Stimulated activated naive B cell treated with anti-CD40 and anti-IgM and Interleukin-4, amounts not matched to agents 10 μg/mL and 1 μg/mL and 100 μg/mL, for 72 hours (primary cell): ENCODE results near the gene ATP6V0A1.
A peak's percentile ranks its signal among the peaks of the same experiment; 100 is the strongest.
"Not testable (repeated sequence)": the region's sequence is repeated elsewhere in the genome, so short reads cannot be mapped to it uniquely, and the experiment has no call there.

Source experiments
- ATAC-seq, 2 donors: fragments of 150-1000 bp; cut with Tn5 transposase; replicated peaks; 2 replicates each; pipeline ENCODE4 v1.10.0; 2021; ENCODE audit warnings: moderate library complexity in 1 of 2
- DNase-seq: peaks from one replicate; pipeline ENCODE4 v3.0.0; 2021
- H3K27ac Mint-ChIP-seq: one replicate; pipeline ENCODE4 v1.8.0; 2022; ENCODE audit warnings: mild to moderate bottlenecking, mixed read lengths
- H3K27me3 Mint-ChIP-seq, 2 donors: one replicate each; pipeline ENCODE4 v1.8.0; 2022; ENCODE audit warnings: mixed read lengths in 2 of 2
- H3K36me3 Mint-ChIP-seq, 2 donors: one replicate each; pipeline ENCODE4 v1.8.0; 2022; ENCODE audit warnings: mixed read lengths in 2 of 2, mild to moderate bottlenecking in 1 of 2
- H3K4me1 Mint-ChIP-seq, 2 donors: one replicate each; pipeline ENCODE4 v1.8.0; 2022; ENCODE audit warnings: mixed read lengths in 2 of 2, mild to moderate bottlenecking in 1 of 2
- H3K4me3 Mint-ChIP-seq, 2 donors: one replicate each; pipeline ENCODE4 v1.8.0; 2022; ENCODE audit warnings: mild to moderate bottlenecking in 2 of 2, mixed read lengths in 2 of 2, moderate library complexity in 1 of 2
- H3K9me3 Mint-ChIP-seq, 2 donors: one replicate each; pipeline ENCODE4 v1.8.0; 2022; ENCODE audit warnings: mixed read lengths in 2 of 2, mild to moderate bottlenecking in 1 of 2

The ATP6V0A1 gene

DNA sequence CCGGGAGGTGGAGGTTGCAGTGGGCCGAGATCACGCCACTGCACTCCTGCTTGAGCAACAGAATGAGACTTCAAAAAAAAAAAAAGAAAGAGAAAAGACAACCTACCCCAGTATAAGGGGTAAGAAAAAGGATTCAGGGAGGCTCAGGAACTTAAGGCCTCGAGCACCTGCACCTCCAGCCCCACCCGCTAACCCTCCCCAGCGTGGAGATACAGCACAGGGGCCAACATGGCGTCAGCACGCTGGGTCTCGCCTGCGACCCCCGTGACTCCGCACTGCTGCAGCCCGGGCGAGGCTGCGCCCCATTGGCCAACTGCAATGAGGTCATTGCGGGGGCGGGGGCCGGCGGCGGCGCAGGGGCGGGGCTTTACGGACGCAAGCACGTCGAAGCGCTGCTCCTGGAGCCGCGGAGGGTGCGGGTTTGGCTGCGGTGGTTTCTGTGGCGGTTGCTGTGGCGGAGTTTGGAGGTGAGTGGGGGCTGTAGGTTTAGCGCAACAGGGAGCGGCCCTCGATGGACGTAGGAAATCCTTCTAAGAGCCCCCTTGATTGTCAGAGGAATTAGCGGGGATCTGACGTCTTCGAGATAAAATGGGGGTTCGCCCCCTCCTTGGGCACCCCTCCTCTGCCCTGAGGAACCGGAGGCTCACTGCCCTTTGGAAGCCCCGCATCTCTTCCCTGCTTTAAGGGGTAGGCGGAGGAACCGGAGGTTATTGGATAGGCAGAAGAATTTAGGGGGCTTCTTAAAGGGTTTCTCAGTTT is at the start of gene ATP6V0A1:
Gene ATP6V0A1 (plus strand): TSS at position 382 of the 759 bp plus-strand sequence. CDS start 2,017 bp downstream, outside the sequence.
- ATAC-seq: peak; percentile 87 to 91
- DNase-seq: peak; percentile 92
- Mint-ChIP-seq H3K27ac (peak within 1 kb of the TSS; percentile 97), H3K27me3 (no peaks in the 10 kb centered on the region), H3K9me3 (peaks cover 0 to 2% of the 10 kb centered on the region in 2 donors), H3K36me3 (peaks cover 10 to 32% of the 10 kb centered on the region in 2 donors), H3K4me3 (peak within 1 kb of the TSS; percentile 95 to 96), H3K4me1 (peaks cover 38 to 65% of the 10 kb centered on the region in 2 donors)

DNA sequence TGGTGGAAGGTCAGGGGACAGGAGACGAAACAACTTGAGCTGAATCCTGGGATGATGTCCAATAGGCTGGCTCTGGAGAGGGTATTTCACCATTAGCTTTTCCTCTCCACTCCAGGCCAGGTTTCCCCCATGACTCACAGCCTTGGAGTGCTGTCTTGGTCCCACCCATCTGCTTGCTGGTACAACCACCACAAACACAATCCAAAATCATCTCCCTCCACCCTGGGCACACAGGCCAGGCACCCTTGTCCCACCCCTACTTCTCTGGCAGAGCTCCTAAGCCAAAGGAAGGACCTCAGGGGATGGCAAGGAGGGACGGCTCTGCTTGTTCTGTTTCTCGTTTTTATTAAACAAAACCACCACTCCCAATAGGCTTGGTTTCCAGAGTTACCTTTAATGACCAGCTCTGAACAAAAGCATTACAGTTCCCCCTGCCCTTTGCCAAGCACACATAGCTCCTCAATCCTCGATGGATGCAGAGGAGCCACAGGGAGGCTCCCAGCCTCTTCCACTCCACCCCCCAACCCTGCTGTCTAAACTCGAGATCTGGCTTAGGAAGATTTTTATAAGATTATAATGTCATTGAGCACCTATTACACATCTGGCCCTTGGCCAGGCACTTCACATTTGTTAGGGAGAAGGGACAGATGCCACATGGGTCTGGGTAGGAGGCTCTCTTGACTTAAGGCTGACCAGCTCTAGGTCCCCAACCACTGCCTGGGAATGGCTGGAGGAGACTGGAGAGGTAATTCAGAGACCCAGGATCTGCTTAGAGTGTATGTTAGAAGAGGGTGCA is 49.0 kb upstream of the ATP6V0A1 start:
- H3K4me1 Mint-ChIP-seq: peaks cover 15 to 20% of the 10 kb centered on the region in 2 donors
- H3K9me3 Mint-ChIP-seq: no peaks in the 10 kb centered on the region
- no peak for ATAC-seq
- no peak overlapping the region for H3K4me3 Mint-ChIP-seq
- no peaks in the 10 kb centered on the region for H3K36me3 Mint-ChIP-seq
- no peak overlapping the region for H3K27ac Mint-ChIP-seq
- DNase-seq: no peak
- no peaks in the 10 kb centered on the region for H3K27me3 Mint-ChIP-seq

- H3K4me1 Mint-ChIP-seq: peaks cover 21 to 26% of the 10 kb centered on the region in 2 donors
These were observed 48.4 kb upstream of the ATP6V0A1 start for GRCh38 chr17:42410319-42410685.

DNA sequence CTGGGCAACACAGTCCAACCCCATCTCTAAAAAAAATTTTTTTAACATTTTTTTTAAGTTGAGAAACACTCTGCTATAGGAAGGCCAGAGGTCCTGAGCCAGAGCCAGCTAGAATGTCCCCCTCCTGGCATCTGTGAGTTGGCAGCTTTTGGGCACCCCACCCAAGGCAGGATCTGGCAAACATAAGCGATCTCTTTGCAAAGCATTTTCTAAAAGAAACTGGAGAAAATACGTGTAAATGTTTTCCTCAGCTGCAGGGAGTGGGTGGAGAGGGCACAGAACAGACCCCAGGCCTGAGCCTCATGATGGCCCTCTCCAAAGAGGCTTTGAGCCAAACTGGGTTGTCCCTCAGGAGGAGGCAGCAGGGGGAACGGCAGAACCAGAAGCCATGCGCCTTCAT is 47.3 kb upstream of the ATP6V0A1 start:
- H3K4me1 Mint-ChIP-seq: peaks cover 19 to 22% of the 10 kb centered on the region in 2 donors
- DNase-seq: no peak
- no peak for ATAC-seq
- H3K36me3 Mint-ChIP-seq: no peaks in the 10 kb centered on the region
- no peak overlapping the region for H3K27ac Mint-ChIP-seq
- no peaks in the 10 kb centered on the region for H3K27me3 Mint-ChIP-seq
- H3K4me3 Mint-ChIP-seq: no peak overlapping the region
- no peaks in the 10 kb centered on the region for H3K9me3 Mint-ChIP-seq

More at GRCh38 chr17:42410319-42410685, 48.4 kb upstream of the ATP6V0A1 start:
- H3K27me3 Mint-ChIP-seq: no peaks in the 10 kb centered on the region
- H3K27ac Mint-ChIP-seq: no peak overlapping the region
- ATAC-seq: no peak
- no peak for DNase-seq
- no peaks in the 10 kb centered on the region for H3K36me3 Mint-ChIP-seq
- H3K4me3 Mint-ChIP-seq: no peak overlapping the region
- H3K9me3 Mint-ChIP-seq: no peaks in the 10 kb centered on the region

DNA sequence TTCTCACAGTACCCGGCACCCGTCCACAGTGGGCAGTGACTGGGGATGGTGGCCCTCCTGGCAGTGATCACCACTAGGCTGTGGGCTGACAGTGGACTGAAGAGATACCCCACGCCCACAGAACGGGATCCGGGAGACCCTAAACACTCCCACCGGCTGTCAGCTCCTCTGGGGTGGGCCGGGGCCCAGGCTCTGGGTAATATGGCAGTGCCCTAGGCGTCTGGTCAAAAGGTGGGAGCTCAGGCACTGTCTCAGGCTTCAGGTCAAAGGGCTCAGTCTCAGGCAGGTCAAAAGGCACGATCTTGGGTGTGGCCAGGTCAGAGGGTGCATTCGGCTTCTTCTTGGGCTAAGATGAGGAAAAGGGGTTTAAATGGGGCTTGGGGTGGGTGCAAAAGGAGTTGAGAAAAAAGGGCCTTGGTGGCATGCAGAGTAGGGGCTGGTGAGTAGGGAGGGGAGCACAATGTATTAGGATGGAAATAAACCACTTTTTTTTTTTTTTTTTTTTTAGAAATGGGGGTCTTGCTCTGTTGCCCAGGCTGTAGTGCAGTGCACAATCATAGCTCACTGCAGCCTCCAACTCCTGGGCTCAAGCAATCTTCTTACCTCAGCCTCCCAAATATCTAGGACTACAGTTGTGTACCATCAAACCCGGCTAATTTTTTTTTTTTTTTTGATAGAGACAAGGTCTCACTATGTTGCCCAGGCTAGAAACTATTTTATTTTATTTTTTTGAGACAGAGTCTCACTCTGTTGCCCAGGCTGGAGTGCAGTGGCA is 46.6 kb upstream of the ATP6V0A1 start:
- Mint-ChIP-seq H3K36me3 (no peaks in the 10 kb centered on the region), H3K4me1 (peaks cover 16 to 22% of the 10 kb centered on the region in 2 donors), H3K27me3 (no peaks in the 10 kb centered on the region), H3K27ac (peak overlapping the region; percentile 43), H3K4me3 (no peak overlapping the region), H3K9me3 (no peaks in the 10 kb centered on the region)
- ATAC-seq: no peak
- DNase-seq: no peak

- DNase-seq: no peak
- no peak for ATAC-seq
- no peaks in the 10 kb centered on the region for H3K36me3 Mint-ChIP-seq
- no peak overlapping the region for H3K27ac Mint-ChIP-seq
- no peaks in the 10 kb centered on the region for H3K27me3 Mint-ChIP-seq
- peaks cover 13 to 17% of the 10 kb centered on the region in 2 donors for H3K4me1 Mint-ChIP-seq
- no peak overlapping the region for H3K4me3 Mint-ChIP-seq
- H3K9me3 Mint-ChIP-seq: no peaks in the 10 kb centered on the region
These were observed 45.1 kb upstream of the ATP6V0A1 start for GRCh38 chr17:42413464-42414040.

DNA sequence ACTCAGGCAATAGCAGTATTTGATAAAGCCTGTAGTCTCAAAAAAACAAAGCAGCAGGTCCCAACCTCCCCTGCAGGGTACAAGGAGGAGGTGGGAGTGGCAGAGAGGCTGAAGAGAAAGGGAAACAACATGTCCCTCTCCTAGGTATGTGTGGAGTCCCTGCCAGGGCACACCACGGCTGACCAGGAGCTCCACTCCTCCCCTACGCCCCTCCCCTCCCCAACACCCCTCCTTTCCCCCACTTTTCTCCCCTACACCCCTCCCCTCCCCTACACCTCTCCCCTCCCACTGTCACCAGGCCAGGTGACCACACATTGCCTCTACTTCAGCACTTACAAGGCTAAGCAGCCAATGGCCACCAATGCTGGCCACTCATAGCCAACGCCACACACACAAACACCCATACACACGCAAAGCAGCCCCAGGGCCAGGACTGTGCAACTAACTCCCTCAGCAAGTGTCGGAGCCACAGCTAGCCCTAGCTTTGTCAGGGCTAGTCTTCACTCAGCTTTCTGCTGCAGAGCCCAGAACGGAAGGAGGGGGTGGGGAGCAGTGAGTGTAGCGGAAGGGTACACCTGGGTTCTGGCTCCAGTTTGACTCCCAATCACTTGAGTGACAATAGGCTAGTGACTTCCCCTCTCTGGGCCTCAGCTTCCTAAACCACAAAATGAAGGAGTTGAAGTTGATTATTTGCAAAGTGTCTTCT is 43.8 kb upstream of the ATP6V0A1 start:
- Mint-ChIP-seq H3K27ac (peak overlapping the region; percentile 1), H3K27me3 (peaks cover 4 to 5% of the 10 kb centered on the region in 2 donors), H3K4me3 (peak overlapping the region; percentile 11 to 46), H3K36me3 (no peaks in the 10 kb centered on the region), H3K9me3 (no peaks in the 10 kb centered on the region), H3K4me1 (peaks cover 15 to 22% of the 10 kb centered on the region in 2 donors)
- peak; percentile 33 for DNase-seq
- peak; percentile 91 to 92 for ATAC-seq

DNA sequence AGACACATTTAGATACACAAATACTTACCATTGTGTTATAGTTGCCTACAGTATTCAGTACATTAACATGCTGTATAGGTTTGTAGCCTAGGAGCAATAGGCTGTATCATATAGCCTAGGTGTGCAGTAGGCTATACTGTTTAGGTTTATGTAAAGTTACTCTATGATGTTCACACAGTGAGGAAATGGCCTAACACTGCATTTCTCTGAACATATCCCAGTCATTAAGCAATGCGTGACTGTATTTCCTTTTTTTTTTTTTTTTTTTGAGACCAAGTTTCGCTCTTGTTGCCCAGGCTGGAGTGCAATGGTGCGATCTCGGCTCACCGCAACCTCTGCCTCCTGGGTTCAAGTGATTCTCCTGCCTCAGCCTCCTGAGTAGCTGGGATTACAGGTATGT is 40.7 kb upstream of the ATP6V0A1 start:
- not testable (repeated sequence) for H3K9me3 Mint-ChIP-seq, DNase-seq, H3K4me3 Mint-ChIP-seq, H3K36me3 Mint-ChIP-seq, ATAC-seq, H3K27ac Mint-ChIP-seq
- Mint-ChIP-seq H3K4me1 (peaks cover 30 to 50% of the 10 kb centered on the region in 2 donors), H3K27me3 (peaks cover 26 to 33% of the 10 kb centered on the region in 2 donors)

DNA sequence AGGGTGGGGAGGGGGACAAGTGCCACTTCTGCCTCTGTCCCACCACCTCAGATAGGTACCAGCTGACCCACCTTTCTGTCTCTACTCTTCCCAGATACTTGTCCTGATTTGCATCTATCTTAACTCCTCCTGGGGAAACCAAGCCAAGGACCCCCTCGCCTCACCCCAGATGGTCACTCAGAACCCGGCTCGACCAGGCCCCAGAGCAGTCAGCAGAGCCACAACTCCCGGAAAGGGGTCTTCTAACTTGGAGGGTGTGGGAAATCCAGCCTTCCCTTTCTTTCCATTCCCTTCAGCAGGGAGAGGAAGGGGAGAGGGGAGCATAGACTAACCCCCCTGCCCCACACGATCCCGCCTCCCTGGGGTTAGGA is 37.6 kb upstream of the ATP6V0A1 start:
- Mint-ChIP-seq H3K4me1 (peaks cover 17 to 36% of the 10 kb centered on the region in 2 donors), H3K36me3 (no peaks in the 10 kb centered on the region)

GRCh38 chr17:42421507-42422338 is 37.0 kb upstream of the ATP6V0A1 start:
- ATAC-seq (peak; percentile 40 to 41), DNase-seq (no peak)
- peak overlapping the region; percentile 25 for H3K27ac Mint-ChIP-seq
- no peaks in the 10 kb centered on the region for H3K9me3 Mint-ChIP-seq
- H3K4me3 Mint-ChIP-seq: peak overlapping the region; percentile 75 to 85
- peaks cover 17 to 36% of the 10 kb centered on the region in 2 donors for H3K4me1 Mint-ChIP-seq
- H3K36me3 Mint-ChIP-seq: no peaks in the 10 kb centered on the region
- H3K27me3 Mint-ChIP-seq: peaks cover 30 to 53% of the 10 kb centered on the region in 2 donors

More for the DNA sequence above, 37.6 kb upstream of the ATP6V0A1 start:
- H3K9me3 Mint-ChIP-seq: no peaks in the 10 kb centered on the region
- DNase-seq (no peak), ATAC-seq (no peak)
- H3K27ac Mint-ChIP-seq: peak overlapping the region; percentile 25
- peak overlapping the region; percentile 75 for H3K4me3 Mint-ChIP-seq
- H3K27me3 Mint-ChIP-seq: peaks cover 30 to 50% of the 10 kb centered on the region in 2 donors

DNA sequence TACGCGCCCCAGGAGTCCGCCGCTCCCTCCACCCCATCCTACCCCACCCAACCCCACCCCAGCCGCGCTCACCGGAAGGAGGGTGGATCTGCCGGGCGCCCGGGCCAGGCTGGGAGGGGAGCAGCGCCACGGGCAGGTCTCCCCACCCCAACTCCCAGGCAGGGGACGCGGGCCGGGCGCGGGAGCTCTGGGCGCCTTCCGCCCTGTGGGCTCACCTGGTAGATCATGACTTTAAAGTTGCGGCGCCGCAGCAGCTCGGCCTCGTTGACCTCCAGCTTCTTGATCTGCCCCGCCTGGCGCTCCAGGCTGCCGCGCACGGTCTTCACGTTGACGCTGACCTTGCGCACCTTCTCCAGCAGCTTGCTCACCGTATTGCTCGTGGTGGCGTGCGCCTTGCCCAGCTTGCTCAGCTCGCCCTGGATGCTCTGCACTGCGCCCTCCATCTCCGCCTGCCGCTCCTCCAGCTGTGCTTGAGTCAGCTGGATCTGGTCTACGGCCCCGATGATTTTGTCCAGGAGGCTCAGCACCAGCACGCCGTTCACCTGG is 36.2 kb upstream of the ATP6V0A1 start:
- Mint-ChIP-seq H3K9me3 (no peaks in the 10 kb centered on the region), H3K4me1 (peaks cover 17 to 36% of the 10 kb centered on the region in 2 donors), H3K27me3 (peaks cover 30 to 53% of the 10 kb centered on the region in 2 donors), H3K36me3 (no peaks in the 10 kb centered on the region), H3K4me3 (peak overlapping the region; percentile 84 to 85), H3K27ac (peak overlapping the region; percentile 78)
- ATAC-seq (peak; percentile 65 to 75), DNase-seq (no peak)

DNA sequence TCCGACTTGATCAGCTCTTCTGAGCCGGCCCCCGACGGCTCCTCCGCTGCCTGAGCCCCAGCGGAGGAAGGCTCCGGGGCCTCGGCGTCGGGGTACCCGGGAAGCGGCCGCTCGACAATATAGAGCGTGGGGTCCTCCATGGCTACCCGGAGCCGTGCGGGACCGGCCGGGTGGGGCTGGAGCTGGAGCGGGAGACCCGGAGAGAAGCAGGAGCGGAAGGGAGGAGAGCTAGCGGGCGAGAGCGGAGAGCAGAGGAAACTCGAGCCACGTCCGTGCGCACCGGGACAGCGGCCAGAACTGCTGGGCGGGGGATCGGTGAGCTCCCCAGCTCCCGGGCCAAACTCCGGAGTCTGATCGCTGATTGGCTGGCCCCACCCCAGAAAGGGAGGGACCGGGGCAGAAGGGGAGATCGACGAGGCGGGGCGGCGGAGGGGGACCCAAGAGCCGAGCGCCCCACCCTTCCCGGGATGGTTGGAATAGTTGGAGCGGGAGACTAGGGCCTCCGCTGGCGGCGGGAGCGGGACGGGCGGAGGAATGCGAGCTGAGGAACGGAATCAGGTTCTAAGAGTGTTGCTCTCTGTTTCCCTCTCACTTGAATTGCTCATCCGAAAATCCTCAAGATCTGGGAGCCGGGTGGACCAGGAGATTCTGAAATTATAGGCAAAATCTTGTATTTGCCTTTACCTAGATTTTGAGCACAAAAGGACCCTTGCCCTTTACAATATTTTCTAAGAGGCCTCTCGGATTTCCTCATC is 35.5 kb upstream of the ATP6V0A1 start, which contains the start of gene CAVIN1:
Gene CAVIN1 (minus strand): TSS at position 299 of the 755 bp plus-strand sequence. CDS start 159 bp downstream, at position 140.
- peaks cover 18 to 38% of the 10 kb centered on the region in 2 donors for H3K4me1 Mint-ChIP-seq
- H3K9me3 Mint-ChIP-seq: no peaks in the 10 kb centered on the region
- no peaks in the 10 kb centered on the region for H3K36me3 Mint-ChIP-seq
- peak within 1 kb of the TSS; percentile 84 to 85 for H3K4me3 Mint-ChIP-seq
- ATAC-seq (peak; percentile 36 to 38), DNase-seq (no peak)
- peaks cover 30 to 53% of the 10 kb centered on the region in 2 donors for H3K27me3 Mint-ChIP-seq
- peak within 1 kb of the TSS; percentile 78 for H3K27ac Mint-ChIP-seq
